IMR-90 (cell line): Measurements from ENCODE around the gene WNT6. TPM values are rescaled to one million over a fixed set of nuclear protein-coding genes. Genes with fewer than 3 reads are reported as not detected.

Experiments used
- ATAC-seq: fragments of 200-7000 bp; cut with Tn5 transposase; 2 replicates; pipeline ENCODE4 v1.9.1; 2020; ENCODE audit warnings: low read depth, mild to moderate bottlenecking, moderate library complexity
- BruUV-seq: library from RNA; stranded (reverse); fragments of 400-500 nt; replicated peaks from 2 replicates; lab custom pipeline; 2021; lab: Mats Ljungman, UMichigan
- CTCF ChIA-PET: fragments of 300-600 bp; formaldehyde crosslinking; extraction: SDS; loops from one replicate; lab custom pipeline; 2021; ENCODE audit warnings: antibody characterized with exemption; lab: Yijun Ruan, JAX
- POLR2A ChIA-PET: fragments of 300-600 bp; sonication (Branson Sonifier 250); formaldehyde crosslinking; loops from one replicate; lab custom pipeline; 2022; ENCODE audit warnings: antibody characterized with exemption; ENCODE audit not compliant: unreplicated experiment; lab: Charles Lee
- DNase-seq: peaks from one replicate; pipeline ENCODE4 v3.0.0; 2013
- H2AFZ ChIP-seq: replicated peaks from 2 replicates; pipeline ENCODE3; 2013; ENCODE audit warnings: low read length, mild to moderate bottlenecking; ENCODE audit not compliant: poor library complexity
- H2AK5ac ChIP-seq: 2 replicates; pipeline ENCODE4 v1.6.1; 2013; ENCODE audit warnings: low read depth, low read length, inconsistent platforms
- H2AK9ac ChIP-seq: replicated peaks from 2 replicates; pipeline ENCODE3; 2013; ENCODE audit warnings: mild to moderate bottlenecking, low read depth, low read length, moderate library complexity; ENCODE audit not compliant: poor library complexity
- H2BK120ac ChIP-seq: 2 replicates; pipeline ENCODE4 v1.6.1; 2013; ENCODE audit warnings: low read depth, low read length, inconsistent platforms
- H2BK15ac ChIP-seq: 3 replicates; pipeline ENCODE4 v1.6.1; 2013; ENCODE audit warnings: low read depth, low read length, inconsistent platforms
- H2BK20ac ChIP-seq: 2 replicates; pipeline ENCODE4 v1.6.1; 2013; ENCODE audit warnings: low read depth, mild to moderate bottlenecking, inconsistent platforms, low read length, moderate library complexity
- H2BK5ac ChIP-seq: 2 replicates; pipeline ENCODE4 v1.6.1; 2013; ENCODE audit warnings: mild to moderate bottlenecking, low read depth, low read length, inconsistent platforms; ENCODE audit not compliant: poor library complexity, severe bottlenecking
- H3K14ac ChIP-seq: replicated peaks from 2 replicates; pipeline ENCODE4 v1.6.1; 2013; ENCODE audit warnings: low read depth, low read length, inconsistent platforms
- H3K18ac ChIP-seq: 2 replicates; pipeline ENCODE4 v1.6.1; 2013; ENCODE audit warnings: low read depth, low read length, control low read depth
- H3K23ac ChIP-seq: 2 replicates; pipeline ENCODE4 v1.6.1; 2013; ENCODE audit warnings: low read depth, low read length, inconsistent platforms
- H3K27ac ChIP-seq: 2 replicates; pipeline ENCODE4 v1.5.1; 2013; ENCODE audit warnings: mild to moderate bottlenecking, control low read depth, low read length; ENCODE audit not compliant: insufficient read depth
- H3K27me3 ChIP-seq: 2 replicates; pipeline ENCODE4 v1.6.1; 2013; ENCODE audit warnings: low read length; ENCODE audit not compliant: control insufficient read depth, insufficient read depth
- H3K36me3 ChIP-seq: 2 replicates; pipeline ENCODE4 v1.6.1; 2013; ENCODE audit warnings: low read length, mixed read lengths; ENCODE audit not compliant: control insufficient read depth, insufficient read depth
- H3K4ac ChIP-seq: 2 replicates; pipeline ENCODE4 v1.6.1; 2013; ENCODE audit warnings: low read depth, low read length, inconsistent platforms
- H3K4me1 ChIP-seq: 2 replicates; pipeline ENCODE4 v1.6.1; 2013; ENCODE audit warnings: low read length, mixed read lengths; ENCODE audit not compliant: control insufficient read depth, insufficient read depth
- H3K4me2 ChIP-seq: 2 replicates; pipeline ENCODE4 v1.6.1; 2013; ENCODE audit warnings: low read depth, mild to moderate bottlenecking, control low read depth, low read length, moderate library complexity
- H3K4me3 ChIP-seq: 2 replicates; pipeline ENCODE4 v1.5.1; 2013; ENCODE audit warnings: low read depth, mild to moderate bottlenecking, control low read depth, low read length, moderate library complexity; ENCODE audit not compliant: insufficient read depth
- H3K56ac ChIP-seq: 2 replicates; pipeline ENCODE4 v1.6.1; 2013; ENCODE audit warnings: low read length, inconsistent platforms; ENCODE audit not compliant: insufficient read depth; ENCODE audit errors: extremely low read depth
- H3K79me1 ChIP-seq, 2 experiments: 2 replicates each; pipeline ENCODE4 v1.6.1; 2013; ENCODE audit warnings: low read length in 2 of 2, inconsistent platforms in 1 of 2, low read depth in 1 of 2
- H3K9ac ChIP-seq: 2 replicates; pipeline ENCODE4 v1.6.1; 2013; ENCODE audit warnings: low read depth, low read length, control low read depth
- H3K9me1 ChIP-seq: 2 replicates; pipeline ENCODE4 v1.6.1; 2013; ENCODE audit warnings: low read length, inconsistent platforms; ENCODE audit not compliant: insufficient read depth
- H3K9me3 ChIP-seq: 2 replicates; pipeline ENCODE4 v1.6.1; 2013; ENCODE audit warnings: low read length; ENCODE audit not compliant: control insufficient read depth, insufficient read depth
- H4K20me1 ChIP-seq: 2 replicates; pipeline ENCODE4 v1.6.1; 2013; ENCODE audit warnings: low read length, inconsistent platforms; ENCODE audit not compliant: insufficient read depth
- H4K5ac ChIP-seq: 2 replicates; pipeline ENCODE4 v1.6.1; 2013; ENCODE audit warnings: mild to moderate bottlenecking, low read depth, low read length, control low read depth
- H4K8ac ChIP-seq, 2 experiments: 2 replicates each; pipeline ENCODE4 v1.6.1; 2013; ENCODE audit warnings: low read depth in 2 of 2, low read length in 2 of 2, control low read depth in 1 of 2, inconsistent platforms in 1 of 2
- H4K91ac ChIP-seq: 2 replicates; pipeline ENCODE4 v1.6.1; 2013; ENCODE audit warnings: low read depth, low read length, inconsistent platforms; ENCODE audit not compliant: insufficient read depth
- BHLHE40 ChIP-seq: fragments of 150-350 bp; IDR thresholded peaks from 2 replicates; pipeline ENCODE4 v1.6.1; 2016; ENCODE audit warnings: mild to moderate bottlenecking, low read depth, low read length
- CEBPB ChIP-seq: IDR thresholded peaks from 2 replicates; pipeline ENCODE4 v1.6.1; 2012; ENCODE audit warnings: low read depth, low read length, improper control_type of control experiment
- CHD1 ChIP-seq: IDR thresholded peaks from 2 replicates; pipeline ENCODE4 v1.6.1; 2012; ENCODE audit warnings: low read depth, low read length, improper control_type of control experiment
- FOS ChIP-seq: fragments of 150-350 bp; IDR thresholded peaks from 2 replicates; pipeline ENCODE4 v1.6.1; 2016; ENCODE audit warnings: low read depth, low read length
- MAFK ChIP-seq: IDR thresholded peaks from 2 replicates; pipeline ENCODE4 v1.6.1; 2012; ENCODE audit warnings: low read depth, low read length, improper control_type of control experiment
- MAZ ChIP-seq: IDR thresholded peaks from 2 replicates; pipeline ENCODE4 v1.6.1; 2012; ENCODE audit warnings: low read depth, mild to moderate bottlenecking, low read length, improper control_type of control experiment, moderate library complexity, borderline replicate concordance
- MXI1 ChIP-seq: IDR thresholded peaks from 2 replicates; pipeline ENCODE4 v1.6.1; 2012; ENCODE audit warnings: low read depth, mild to moderate bottlenecking, low read length, moderate library complexity, borderline replicate concordance
- RAD21 ChIP-seq: IDR thresholded peaks from 2 replicates; pipeline ENCODE4 v1.6.1; 2012; ENCODE audit warnings: low read length, improper control_type of control experiment
- RCOR1 ChIP-seq: IDR thresholded peaks from 2 replicates; pipeline ENCODE4 v1.6.1; 2012; ENCODE audit warnings: mild to moderate bottlenecking, low read length, improper control_type of control experiment; ENCODE audit not compliant: insufficient replicate concordance
- RFX5 ChIP-seq: IDR thresholded peaks from 2 replicates; pipeline ENCODE4 v1.8.0; 2012; ENCODE audit warnings: low read depth, mild to moderate bottlenecking, low read length, moderate library complexity
- SMC3 ChIP-seq: fragments of 150-350 bp; IDR thresholded peaks from 2 replicates; pipeline ENCODE4 v1.6.1; 2016; ENCODE audit warnings: low read depth, mild to moderate bottlenecking, antibody characterized with exemption, low read length, moderate library complexity
- WGBS, 2 experiments: methylation state at CpG; one replicate each; pipeline versions ENCODE4 v1.1.5 to v1.1.7; 2013; ENCODE audit warnings: missing lambda C conversion rate in 2 of 2; ENCODE audit not compliant: insufficient read length in 1 of 2; ENCODE audit errors: extremely low coverage in 2 of 2; 5-methylcytosine and 5-hydroxymethylcytosine counted together
- dilution Hi-C: fragments of 300-500 bp; cut with HindIII; formaldehyde crosslinking; loops from one replicate; pipeline ENCODE4 v1.14.3; 2018; ENCODE audit warnings: low sequenced_read_pairs; ENCODE audit not compliant: unreplicated experiment
- in situ Hi-C: fragments of 300-500 bp; cut with MboI; formaldehyde crosslinking; loops from 3 replicates; pipeline ENCODE4 v1.14.3; 2019; ENCODE audit warnings: low sequenced_read_pairs, inconsistent platforms, mixed read lengths
- intact Hi-C: fragments of 100-400 bp; cut with micrococcal nuclease; formaldehyde crosslinking; loops from 2 replicates; pipeline ENCODE4 v1.10.0; 2022
- polyA plus RNA-seq, 3 experiments: library from polyadenylated mRNA; depleted of rRNA; stranded (reverse); fragments of >200 nt; gene quantifications; 2 replicates each; pipeline ENCODE4 v1.2.3, GENCODE V29; 2012; ENCODE audit warnings: low replicate concordance in 1 of 3
- total RNA-seq: library from RNA; depleted of rRNA; stranded (reverse); fragments of >200 nt; gene quantifications from 2 replicates; pipeline ENCODE4 v1.2.3, GENCODE V29; 2012
- TF ChIP-seq, protein P1 (sequence below): fragments of 150-350 bp; IDR thresholded peaks from 2 replicates; pipeline ENCODE4 v1.6.1; 2016; ENCODE audit warnings: low read depth, mild to moderate bottlenecking, low read length, moderate library complexity, borderline replicate concordance
- TF ChIP-seq, protein P2 (sequence below): conservative IDR thresholded peaks from 2 replicates; pipeline ENCODE4 v1.5.1; 2012; ENCODE audit warnings: mild to moderate bottlenecking, low read depth, low read length, improper control_type of control experiment

The WNT6 gene
- total and polyA plus RNA-seq, 2 of the 4 experiments (the other 2 are of a cell fraction) = not detected

DNA sequence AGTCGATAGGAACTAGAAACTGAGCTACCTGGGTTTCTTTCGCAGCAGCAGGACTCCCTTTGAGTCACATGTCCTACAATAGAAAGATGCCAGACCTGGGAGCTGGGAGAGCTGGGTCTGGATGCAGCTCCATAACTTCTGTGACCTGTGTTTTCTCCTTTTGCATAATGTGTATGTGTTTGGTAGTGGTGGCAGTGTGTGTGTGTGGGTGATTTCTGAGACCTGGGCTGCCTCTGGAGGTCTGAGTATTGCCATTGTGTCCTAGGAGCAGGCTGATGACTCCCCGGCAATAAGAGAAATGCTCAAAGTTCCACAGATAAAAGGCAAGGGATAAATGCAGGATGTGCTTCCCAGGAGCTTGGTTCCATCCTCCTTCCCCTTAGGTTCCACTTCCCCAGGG is 27.5 kb downstream of the WNT6 start (continued):
- TF ChIP-seq RAD21 (no peak), MAFK (no peak), MXI1 (no peak), SMC3 (no peak), FOS (no peak), MAZ (no peak), CEBPB (no peak), RCOR1 (no peak)

DNA sequence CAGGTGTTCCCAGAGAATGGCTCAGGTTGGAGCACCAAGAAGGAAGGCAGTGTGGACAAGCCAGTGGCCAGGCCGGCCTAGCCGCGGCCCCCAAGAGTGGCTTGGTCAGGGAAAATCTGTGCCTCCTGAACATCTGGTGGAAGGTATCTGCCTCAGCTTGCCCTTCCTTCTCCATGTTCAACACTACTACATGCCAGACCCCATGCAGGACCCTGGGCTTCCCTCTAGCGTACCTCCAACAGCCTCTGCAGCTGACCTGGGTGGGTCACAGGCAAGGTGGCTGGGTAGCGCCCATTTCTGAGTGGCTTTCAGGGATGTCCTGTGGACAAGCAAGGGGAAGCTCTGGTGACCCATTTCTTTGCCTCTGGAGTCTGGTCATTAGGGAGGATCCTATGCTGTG is 28.7 kb downstream of the WNT6 start:
- no peak overlapping the region for H3K18ac ChIP-seq
- peaks cover 73% of the 10 kb centered on the region for H3K27me3 ChIP-seq
- H4K91ac ChIP-seq = no peak overlapping the region
- no peak overlapping the region for H3K23ac ChIP-seq
- in situ Hi-C loops (no loop called here), dilution Hi-C loops (no loop called here), intact Hi-C loops (no loop called here)
- no peaks in the 10 kb centered on the region; the same call in 1 of the 2 replicates for H3K9me3 ChIP-seq
- no peak overlapping the region for H2BK20ac ChIP-seq
- H2AK5ac ChIP-seq = no peak overlapping the region
- no peaks in the 10 kb centered on the region for H3K79me1 ChIP-seq
- WGBS, 2 experiments = no CpG with 5 or more reads among the region's 5 CpGs
- H3K14ac ChIP-seq = no peak overlapping the region
- no TSS peak for BruUV-seq
- H3K56ac ChIP-seq = no peak overlapping the region
- H3K4ac ChIP-seq = no peak overlapping the region
- H3K4me3 ChIP-seq = no peak overlapping the region
- H3K36me3 ChIP-seq = no peaks in the 10 kb centered on the region
- no peak overlapping the region for H2BK120ac ChIP-seq
- H2BK15ac ChIP-seq = no peak overlapping the region
- no peak overlapping the region for H4K8ac ChIP-seq
- ATAC-seq = no peak
- H3K4me1 ChIP-seq = peaks cover 5% of the 10 kb centered on the region; the same call in 1 of the 2 replicates
- H3K4me2 ChIP-seq = no peak overlapping the region
- peaks cover 4% of the 10 kb centered on the region for H4K20me1 ChIP-seq
- no peak overlapping the region for H2AK9ac ChIP-seq
- no peak overlapping the region for H2AFZ ChIP-seq
- POLR2A ChIA-PET = no interaction called here
- H3K27ac ChIP-seq = no peak overlapping the region
- no peaks in the 10 kb centered on the region for H3K9me1 ChIP-seq
- no peak overlapping the region for H2BK5ac ChIP-seq
- DNase-seq = no peak
- CTCF ChIA-PET = interaction anchor here (2.4 to 3.4 kb wide), 2 partner anchors 9 to 12 kb away, joined by 14 to 22 read pairs; no protein-coding TSS in a partner anchor
- no peak overlapping the region for H3K9ac ChIP-seq
- H4K5ac ChIP-seq = no peak overlapping the region
- TF ChIP-seq BHLHE40 (no peak), CHD1 (no peak), CEBPB (no peak), MAFK (no peak), RFX5 (no peak), SMC3 (no peak), MAZ (no peak), RCOR1 (no peak), RAD21 (no peak)
- TF ChIP-seq, protein P1, sequence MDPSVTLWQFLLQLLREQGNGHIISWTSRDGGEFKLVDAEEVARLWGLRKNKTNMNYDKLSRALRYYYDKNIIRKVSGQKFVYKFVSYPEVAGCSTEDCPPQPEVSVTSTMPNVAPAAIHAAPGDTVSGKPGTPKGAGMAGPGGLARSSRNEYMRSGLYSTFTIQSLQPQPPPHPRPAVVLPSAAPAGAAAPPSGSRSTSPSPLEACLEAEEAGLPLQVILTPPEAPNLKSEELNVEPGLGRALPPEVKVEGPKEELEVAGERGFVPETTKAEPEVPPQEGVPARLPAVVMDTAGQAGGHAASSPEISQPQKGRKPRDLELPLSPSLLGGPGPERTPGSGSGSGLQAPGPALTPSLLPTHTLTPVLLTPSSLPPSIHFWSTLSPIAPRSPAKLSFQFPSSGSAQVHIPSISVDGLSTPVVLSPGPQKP = no peak
- TF ChIP-seq, protein P2, sequence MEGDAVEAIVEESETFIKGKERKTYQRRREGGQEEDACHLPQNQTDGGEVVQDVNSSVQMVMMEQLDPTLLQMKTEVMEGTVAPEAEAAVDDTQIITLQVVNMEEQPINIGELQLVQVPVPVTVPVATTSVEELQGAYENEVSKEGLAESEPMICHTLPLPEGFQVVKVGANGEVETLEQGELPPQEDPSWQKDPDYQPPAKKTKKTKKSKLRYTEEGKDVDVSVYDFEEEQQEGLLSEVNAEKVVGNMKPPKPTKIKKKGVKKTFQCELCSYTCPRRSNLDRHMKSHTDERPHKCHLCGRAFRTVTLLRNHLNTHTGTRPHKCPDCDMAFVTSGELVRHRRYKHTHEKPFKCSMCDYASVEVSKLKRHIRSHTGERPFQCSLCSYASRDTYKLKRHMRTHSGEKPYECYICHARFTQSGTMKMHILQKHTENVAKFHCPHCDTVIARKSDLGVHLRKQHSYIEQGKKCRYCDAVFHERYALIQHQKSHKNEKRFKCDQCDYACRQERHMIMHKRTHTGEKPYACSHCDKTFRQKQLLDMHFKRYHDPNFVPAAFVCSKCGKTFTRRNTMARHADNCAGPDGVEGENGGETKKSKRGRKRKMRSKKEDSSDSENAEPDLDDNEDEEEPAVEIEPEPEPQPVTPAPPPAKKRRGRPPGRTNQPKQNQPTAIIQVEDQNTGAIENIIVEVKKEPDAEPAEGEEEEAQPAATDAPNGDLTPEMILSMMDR = no peak
